ENCODE data around the gene RUBCN.
"Not testable (repeated sequence)": the region's sequence is repeated elsewhere in the genome, so short reads cannot be mapped to it uniquely, and the experiment has no call there.

RUBCN gene

DNA sequence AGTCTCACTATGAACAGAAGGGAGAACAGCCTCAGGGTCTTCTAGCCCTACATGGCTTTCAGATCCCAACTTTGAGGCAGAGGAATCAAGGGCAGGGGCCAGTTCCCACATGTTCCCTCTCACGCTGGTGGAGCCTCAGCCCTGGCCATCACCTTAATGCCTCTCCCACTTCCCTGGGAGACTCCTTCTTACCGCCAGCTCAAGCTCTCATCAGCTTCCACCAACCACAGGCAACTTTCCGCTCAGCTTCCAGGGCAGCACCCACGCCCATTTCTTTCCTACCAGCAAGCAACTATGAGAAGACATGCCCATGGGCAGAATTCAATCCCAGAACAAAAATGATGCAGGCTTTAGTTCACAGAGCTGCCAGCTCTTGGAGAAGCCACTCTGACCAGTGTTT lies 63.5 kb downstream of the RUBCN start:
- no peak overlapping the region for H3K4me3 ChIP-seq (IDR thresholded peaks at IDR 0.05; ENCODE audit: insufficient read depth, low read depth, low read length)
- H3K27ac ChIP-seq, result no peak overlapping the region
- no peaks in the 10 kb centered on the region for H4K20me1 ChIP-seq (ENCODE audit: insufficient read depth)
- no peak overlapping the region for H3K9ac ChIP-seq
- no peak overlapping the region for H2AFZ ChIP-seq (ENCODE audit: low read depth)
- no peaks in the 10 kb centered on the region for H3K79me2 ChIP-seq (ENCODE audit: insufficient read depth, low read depth)
- no peak for TF ChIP-seq CTCF (conservative IDR thresholded peaks at IDR 0.05; ENCODE audit: low read depth, low read length)
- H3K36me3 ChIP-seq (ENCODE audit: insufficient read depth), result no peaks in the 10 kb centered on the region
- H3K4me2 ChIP-seq, result no peak overlapping the region
- H3K4me1 ChIP-seq (ENCODE audit: low read depth, poor library complexity, severe bottlenecking), result no peaks in the 10 kb centered on the region
- no peaks in the 10 kb centered on the region for H3K27me3 ChIP-seq (ENCODE audit: insufficient read depth, low read depth)

DNA sequence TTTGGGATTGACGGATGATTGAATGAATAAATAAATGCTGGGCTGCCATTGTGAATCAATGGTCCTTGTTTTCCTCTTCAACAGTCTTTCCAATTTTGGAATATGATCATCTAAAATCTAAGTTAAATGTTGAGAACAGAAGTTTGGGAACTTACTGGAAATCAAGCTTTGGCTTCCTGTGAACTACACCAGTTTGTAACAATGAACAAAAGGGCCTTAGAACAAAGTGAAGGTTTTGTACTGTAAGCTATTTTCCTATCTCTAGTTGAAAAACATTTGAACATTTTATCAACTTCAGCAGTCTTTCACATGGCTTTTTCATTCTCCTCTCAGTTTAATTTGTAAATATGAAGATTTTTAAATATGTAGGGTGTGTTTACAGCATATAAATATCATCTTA lies 66.3 kb downstream of the RUBCN start:
- Histone ChIP-seq H3K9ac (no peak overlapping the region), H3K4me3 (IDR thresholded peaks at IDR 0.05; ENCODE audit: insufficient read depth, low read depth, low read length) (no peak overlapping the region), H3K79me2 (ENCODE audit: insufficient read depth, low read depth) (no peaks in the 10 kb centered on the region), H3K27me3 (ENCODE audit: insufficient read depth, low read depth) (no peaks in the 10 kb centered on the region), H3K36me3 (ENCODE audit: insufficient read depth) (no peaks in the 10 kb centered on the region), H3K4me1 (ENCODE audit: low read depth, poor library complexity, severe bottlenecking) (no peaks in the 10 kb centered on the region), H3K27ac (no peak overlapping the region), H3K4me2 (no peak overlapping the region), H4K20me1 (ENCODE audit: insufficient read depth) (no peaks in the 10 kb centered on the region), H2AFZ (ENCODE audit: low read depth) (no peak overlapping the region)
- no peak for TF ChIP-seq CTCF (conservative IDR thresholded peaks at IDR 0.05; ENCODE audit: low read depth, low read length)

DNA sequence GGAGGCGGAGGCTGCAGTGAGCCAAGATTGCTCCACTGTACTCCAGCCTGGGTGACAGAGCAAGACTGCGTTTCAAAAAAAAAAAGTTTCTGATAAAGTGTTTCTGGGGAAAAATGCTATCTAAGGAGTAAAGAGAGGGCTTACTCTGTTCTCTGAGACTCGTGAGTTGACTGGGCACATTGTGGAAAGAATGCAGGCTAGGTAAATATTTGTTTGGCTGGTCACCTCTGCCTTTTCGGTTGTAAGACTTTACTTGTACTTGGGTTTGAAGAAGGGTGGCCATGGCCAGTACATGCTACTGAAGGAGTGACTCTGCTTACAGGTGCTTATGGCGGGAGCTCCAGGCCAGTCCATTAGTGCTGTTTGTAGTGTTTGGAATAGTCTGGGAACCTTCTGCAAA lies 68.7 kb downstream of the RUBCN start:
- H3K4me3 ChIP-seq (IDR thresholded peaks at IDR 0.05; ENCODE audit: insufficient read depth, low read depth, low read length), result no peak overlapping the region
- H3K79me2 ChIP-seq (ENCODE audit: insufficient read depth, low read depth), result no peaks in the 10 kb centered on the region
- no peak overlapping the region for H3K27ac ChIP-seq
- H3K27me3 ChIP-seq (ENCODE audit: insufficient read depth, low read depth), result no peaks in the 10 kb centered on the region
- H2AFZ ChIP-seq (ENCODE audit: low read depth), result no peak overlapping the region
- TF ChIP-seq CTCF (conservative IDR thresholded peaks at IDR 0.05; ENCODE audit: low read depth, low read length), result no peak
- H3K4me2 ChIP-seq, result no peak overlapping the region
- H3K36me3 ChIP-seq (ENCODE audit: insufficient read depth), result no peaks in the 10 kb centered on the region
- no peak overlapping the region for H3K9ac ChIP-seq
- no peaks in the 10 kb centered on the region for H4K20me1 ChIP-seq (ENCODE audit: insufficient read depth)
- no peaks in the 10 kb centered on the region for H3K4me1 ChIP-seq (ENCODE audit: low read depth, poor library complexity, severe bottlenecking)

DNA sequence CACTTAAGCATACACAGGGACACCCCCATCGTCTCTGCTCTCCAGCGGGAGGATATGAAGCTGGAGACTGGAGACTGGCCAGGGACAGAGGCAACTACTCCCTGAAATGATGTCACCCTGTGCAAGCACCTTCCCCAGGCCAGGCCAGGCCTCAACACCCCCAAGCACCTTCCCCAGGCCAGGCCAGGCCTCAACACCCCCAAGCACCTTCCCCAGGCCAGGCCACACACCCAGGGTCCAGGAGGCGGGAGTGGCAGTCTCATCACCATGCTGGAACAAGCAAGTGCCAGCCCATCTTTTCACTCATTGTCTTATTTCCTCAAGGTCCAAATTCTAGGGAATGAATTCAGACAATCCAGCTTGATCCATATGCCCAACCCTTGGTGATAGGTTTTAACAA lies 69.4 kb downstream of the RUBCN start:
- not testable (repeated sequence) for H3K4me1 ChIP-seq (ENCODE audit: low read depth, poor library complexity, severe bottlenecking); H3K27ac ChIP-seq; H3K36me3 ChIP-seq (ENCODE audit: insufficient read depth)

GRCh38 chr3:197666221-197666842 lies 70.4 kb downstream of the RUBCN start:
- H3K4me3 ChIP-seq (IDR thresholded peaks at IDR 0.05; ENCODE audit: insufficient read depth, low read depth, low read length); H3K36me3 ChIP-seq (ENCODE audit: insufficient read depth); H3K4me1 ChIP-seq (ENCODE audit: low read depth, poor library complexity, severe bottlenecking); H3K4me2 ChIP-seq; H3K27me3 ChIP-seq (ENCODE audit: insufficient read depth, low read depth); H3K9ac ChIP-seq; H4K20me1 ChIP-seq (ENCODE audit: insufficient read depth); H3K27ac ChIP-seq; H3K79me2 ChIP-seq (ENCODE audit: insufficient read depth, low read depth); H2AFZ ChIP-seq (ENCODE audit: low read depth): not testable (repeated sequence)

More for the DNA sequence above, 69.4 kb downstream of the RUBCN start:
- H3K4me2 ChIP-seq; H4K20me1 ChIP-seq (ENCODE audit: insufficient read depth); H3K79me2 ChIP-seq (ENCODE audit: insufficient read depth, low read depth); H3K27me3 ChIP-seq (ENCODE audit: insufficient read depth, low read depth); H3K4me3 ChIP-seq (IDR thresholded peaks at IDR 0.05; ENCODE audit: insufficient read depth, low read depth, low read length); H3K9ac ChIP-seq; H2AFZ ChIP-seq (ENCODE audit: low read depth): not testable (repeated sequence)

DNA sequence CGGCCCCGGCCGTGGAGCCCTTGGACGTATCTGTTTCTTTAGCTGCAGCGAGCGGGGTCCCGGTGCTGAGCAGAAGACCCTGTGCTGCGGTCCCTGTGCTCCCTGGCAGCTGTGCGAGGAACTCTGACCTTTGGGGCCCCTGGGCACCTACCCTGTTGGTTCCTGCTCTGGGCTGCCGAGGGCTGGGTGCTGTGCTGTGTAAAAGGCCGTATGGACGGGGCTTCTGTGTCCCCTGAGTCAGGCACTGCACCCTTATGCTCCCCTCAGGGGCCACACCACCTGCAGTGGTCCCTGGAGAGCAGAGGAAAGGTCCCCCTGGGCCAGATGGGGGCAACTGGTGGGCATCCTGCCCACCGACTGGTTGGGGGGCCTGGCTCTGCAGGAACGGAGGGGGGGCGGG lies 71.2 kb downstream of the RUBCN start:
- not testable (repeated sequence) for H3K4me3 ChIP-seq (IDR thresholded peaks at IDR 0.05; ENCODE audit: insufficient read depth, low read depth, low read length); H4K20me1 ChIP-seq (ENCODE audit: insufficient read depth); H3K27ac ChIP-seq; H3K79me2 ChIP-seq (ENCODE audit: insufficient read depth, low read depth); H3K9ac ChIP-seq; H3K36me3 ChIP-seq (ENCODE audit: insufficient read depth); H3K27me3 ChIP-seq (ENCODE audit: insufficient read depth, low read depth); H2AFZ ChIP-seq (ENCODE audit: low read depth); H3K4me1 ChIP-seq (ENCODE audit: low read depth, poor library complexity, severe bottlenecking); H3K4me2 ChIP-seq

DNA sequence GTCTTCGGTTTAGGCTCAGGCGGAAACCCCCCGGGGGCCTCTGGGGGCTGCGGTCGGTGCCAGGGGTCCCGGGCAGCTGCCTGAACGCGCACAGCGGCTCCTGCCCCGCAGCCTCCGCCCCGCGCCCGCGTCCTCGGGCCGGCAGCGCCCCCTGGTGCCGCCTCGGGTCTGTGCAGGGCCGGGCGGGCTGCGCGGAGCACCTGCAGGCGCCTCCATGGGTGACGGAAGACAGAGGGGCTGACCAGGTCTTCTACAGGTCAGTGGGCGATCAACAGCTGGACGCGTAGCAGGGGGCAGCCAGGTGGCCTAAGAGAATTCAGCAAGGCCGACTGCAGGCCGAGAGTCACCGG lies 71.6 kb downstream of the RUBCN start:
- H3K27me3 ChIP-seq (ENCODE audit: insufficient read depth, low read depth), result not testable (repeated sequence)

DNA sequence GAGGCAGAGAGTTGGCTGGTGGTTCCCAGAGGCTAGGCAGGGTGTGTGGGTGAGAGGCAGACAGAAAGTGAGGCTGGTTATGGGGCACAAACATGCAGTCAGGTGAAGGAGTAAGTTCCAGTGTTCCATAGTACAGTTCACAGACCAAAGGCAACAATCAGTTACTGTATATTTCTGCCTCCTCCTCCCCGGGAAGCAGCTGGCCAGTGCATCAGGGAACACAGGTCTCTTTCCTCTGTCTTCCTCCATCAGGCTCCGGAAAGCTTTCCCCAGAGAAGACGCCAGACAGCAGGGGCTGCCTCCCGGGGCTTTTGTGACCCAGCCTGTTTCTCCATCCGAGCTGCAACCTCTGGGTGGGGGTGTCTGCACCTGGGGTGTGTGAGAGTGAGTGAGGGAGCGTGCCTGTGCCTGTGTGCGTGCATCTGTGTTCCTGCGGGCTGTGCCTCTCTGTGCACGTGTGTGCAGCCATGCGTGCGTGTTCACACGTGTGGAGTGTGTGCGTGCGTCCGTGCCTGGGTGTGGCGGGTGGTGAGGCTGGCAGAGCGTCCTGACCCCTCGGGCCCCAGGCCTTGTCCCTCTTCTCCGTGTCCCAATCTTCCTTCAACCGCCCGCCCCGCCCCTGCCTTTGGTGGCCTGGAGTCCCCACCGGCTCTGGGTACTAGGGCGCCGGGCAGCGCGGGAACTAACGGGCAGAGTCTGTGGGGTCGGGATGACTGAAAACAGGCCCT lies 72.1 kb downstream of the RUBCN start:
- peak overlapping the region; percentile 61 for H3K4me2 ChIP-seq
- not testable (repeated sequence) for H3K4me1 ChIP-seq (ENCODE audit: low read depth, poor library complexity, severe bottlenecking); H3K36me3 ChIP-seq (ENCODE audit: insufficient read depth); H4K20me1 ChIP-seq (ENCODE audit: insufficient read depth); H3K79me2 ChIP-seq (ENCODE audit: insufficient read depth, low read depth); H3K4me3 ChIP-seq (IDR thresholded peaks at IDR 0.05; ENCODE audit: insufficient read depth, low read depth, low read length); H3K27ac ChIP-seq; H3K27me3 ChIP-seq (ENCODE audit: insufficient read depth, low read depth)
- peak overlapping the region; percentile 90 for H2AFZ ChIP-seq (ENCODE audit: low read depth)
- H3K9ac ChIP-seq, result peak overlapping the region; percentile 62; the same call in 1 of the 2 replicates

More for the DNA sequence above, 71.6 kb downstream of the RUBCN start:
- not testable (repeated sequence) for H3K79me2 ChIP-seq (ENCODE audit: insufficient read depth, low read depth); H3K4me1 ChIP-seq (ENCODE audit: low read depth, poor library complexity, severe bottlenecking); H3K27ac ChIP-seq; H3K36me3 ChIP-seq (ENCODE audit: insufficient read depth); H3K4me3 ChIP-seq (IDR thresholded peaks at IDR 0.05; ENCODE audit: insufficient read depth, low read depth, low read length); H4K20me1 ChIP-seq (ENCODE audit: insufficient read depth)
- Histone ChIP-seq H2AFZ (ENCODE audit: low read depth) (peak overlapping the region; percentile 90), H3K9ac (peak overlapping the region; percentile 62; the same call in 1 of the 2 replicates), H3K4me2 (peak overlapping the region; percentile 61)

Measured in KMS-11 (cell line).